Measurements from ENCODE around the gene DIP2B.

GRCh38 chr12:50609292-50609874 is 104.6 kb downstream of the DIP2B start:
- TF ChIP-seq CTCF (conservative IDR thresholded peaks at IDR 0.05; ENCODE audit: low read length): no peak
- TF ChIP-seq EZH2phosphoT487 (IDR thresholded peaks at IDR 0.05; ENCODE audit: borderline replicate concordance, low read depth, low read length): no peak
